ENCODE results near the gene OR56B4. TPM values are rescaled to one million over a fixed set of nuclear protein-coding genes. Genes with fewer than 3 reads are reported as not detected.
"Not testable (repeated sequence)": the region's sequence is repeated elsewhere in the genome, so short reads cannot be mapped to it uniquely, and the experiment has no call there.

OR56B4 gene
- total RNA-seq, 1 donor from 2014 or later: not detected

GRCh38 chr11:6124245-6124644 lies 16.8 kb downstream of the OR56B4 start:
- Mint-ChIP-seq H3K36me3 (ENCODE audit: insufficient read depth) (no peaks in the 10 kb centered on the region), H3K4me3 (ENCODE audit: low read depth) (no peak overlapping the region), H3K4me1 (ENCODE audit: low read depth) (no peaks in the 10 kb centered on the region), H3K27me3 (no peaks in the 10 kb centered on the region), H3K27ac (no peak overlapping the region), H3K9me3 (ENCODE audit: low read depth) (peaks cover 3% of the 10 kb centered on the region)
- no peak for TF ChIP-seq CTCF (IDR thresholded peaks at IDR 0.05; ENCODE audit: unreplicated experiment)
- no peak for DNase-seq (ENCODE audit: low spot score, unreplicated experiment)

GRCh38 chr11:6127881-6128280 lies 20.4 kb downstream of the OR56B4 start:
- Mint-ChIP-seq H3K4me1 (ENCODE audit: low read depth) (no peaks in the 10 kb centered on the region), H3K27me3 (peaks cover 5% of the 10 kb centered on the region), H3K9me3 (ENCODE audit: low read depth) (no peaks in the 10 kb centered on the region), H3K36me3 (ENCODE audit: insufficient read depth) (no peaks in the 10 kb centered on the region), H3K4me3 (ENCODE audit: low read depth) (no peak overlapping the region), H3K27ac (no peak overlapping the region)
- TF ChIP-seq CTCF (IDR thresholded peaks at IDR 0.05; ENCODE audit: unreplicated experiment): no peak
- no peak for DNase-seq (ENCODE audit: low spot score, unreplicated experiment)

- no peak for DNase-seq (ENCODE audit: low spot score, unreplicated experiment)
- Mint-ChIP-seq H3K9me3 (ENCODE audit: low read depth) (no peaks in the 10 kb centered on the region), H3K36me3 (ENCODE audit: insufficient read depth) (no peaks in the 10 kb centered on the region), H3K4me1 (ENCODE audit: low read depth) (no peaks in the 10 kb centered on the region), H3K27ac (no peak overlapping the region), H3K4me3 (ENCODE audit: low read depth) (no peak overlapping the region), H3K27me3 (peaks cover 5% of the 10 kb centered on the region)
- no peak for TF ChIP-seq CTCF (IDR thresholded peaks at IDR 0.05; ENCODE audit: unreplicated experiment)
Observed at GRCh38 chr11:6129011-6129410, 21.5 kb downstream of the OR56B4 start.

- Mint-ChIP-seq H3K9me3 (ENCODE audit: low read depth) (no peaks in the 10 kb centered on the region), H3K36me3 (ENCODE audit: insufficient read depth) (no peaks in the 10 kb centered on the region), H3K27me3 (peaks cover 5% of the 10 kb centered on the region), H3K4me3 (ENCODE audit: low read depth) (no peak overlapping the region), H3K4me1 (ENCODE audit: low read depth) (peaks cover 3% of the 10 kb centered on the region), H3K27ac (no peak overlapping the region)
- TF ChIP-seq CTCF (IDR thresholded peaks at IDR 0.05; ENCODE audit: unreplicated experiment): no peak
- DNase-seq (ENCODE audit: low spot score, unreplicated experiment): no peak
Observed at GRCh38 chr11:6129635-6130034, 22.2 kb downstream of the OR56B4 start.

GRCh38 chr11:6132431-6132830 lies 24.9 kb downstream of the OR56B4 start:
- no peak overlapping the region for H3K4me3 Mint-ChIP-seq (ENCODE audit: low read depth)
- no peaks in the 10 kb centered on the region for H3K36me3 Mint-ChIP-seq (ENCODE audit: insufficient read depth)
- H3K27me3 Mint-ChIP-seq: peaks cover 5% of the 10 kb centered on the region
- no peak for TF ChIP-seq CTCF (IDR thresholded peaks at IDR 0.05; ENCODE audit: unreplicated experiment)
- H3K4me1 Mint-ChIP-seq (ENCODE audit: low read depth): peaks cover 5% of the 10 kb centered on the region
- DNase-seq (ENCODE audit: low spot score, unreplicated experiment): no peak
- H3K9me3 Mint-ChIP-seq (ENCODE audit: low read depth): no peaks in the 10 kb centered on the region
- no peak overlapping the region for H3K27ac Mint-ChIP-seq

GRCh38 chr11:6135936-6136335 lies 28.5 kb downstream of the OR56B4 start:
- not testable (repeated sequence) for H3K4me3 Mint-ChIP-seq (ENCODE audit: low read depth); H3K9me3 Mint-ChIP-seq (ENCODE audit: low read depth); H3K27ac Mint-ChIP-seq

More at GRCh38 chr11:6135936-6136335, 28.5 kb downstream of the OR56B4 start:
- not testable (repeated sequence) for DNase-seq (ENCODE audit: low spot score, unreplicated experiment); H3K36me3 Mint-ChIP-seq (ENCODE audit: insufficient read depth); H3K27me3 Mint-ChIP-seq; H3K4me1 Mint-ChIP-seq (ENCODE audit: low read depth)

Data from progenitor cell of endocrine pancreas (in vitro differentiated cells).